CD4-positive, CD25-positive, alpha-beta regulatory T cell (primary cell): ENCODE measurements around the gene OR5H14. TPM values are rescaled to one million over a fixed set of nuclear protein-coding genes. Genes with fewer than 3 reads are reported as not detected.

Experiments used
- ATAC-seq, 2 donors: fragments of 150-1000 bp; cut with Tn5 transposase; one replicate each; pipeline ENCODE4 v1.10.0; 2021; ENCODE audit warnings: low read depth in 2 of 2, moderate number of reproducible peaks in 2 of 2, moderate library complexity in 1 of 2
- DNase-seq, 3 donors: peaks; one replicate each; pipeline versions ENCODE4 v3.0.0 to v3.0.0-alpha.2; 2012 to 2022; ENCODE audit warnings: mixed read lengths in 1 of 3
- H3K27ac ChIP-seq: one replicate; pipeline ENCODE4 v1.7.0; 2013; ENCODE audit warnings: mild to moderate bottlenecking, low read length; ENCODE audit not compliant: insufficient read depth, poor library complexity, severe bottlenecking
- H3K27me3 ChIP-seq: one replicate; pipeline ENCODE4 v1.7.0; 2013; ENCODE audit warnings: low read length; ENCODE audit not compliant: control insufficient read depth, insufficient read depth
- H3K36me3 ChIP-seq: one replicate; pipeline ENCODE4 v1.7.0; 2013; ENCODE audit warnings: mild to moderate bottlenecking, low read length, moderate library complexity; ENCODE audit not compliant: control insufficient read depth, insufficient read depth
- H3K4me1 ChIP-seq: 2 replicates; pipeline ENCODE4 v1.7.0; 2013; ENCODE audit warnings: mild to moderate bottlenecking, low read length; ENCODE audit not compliant: insufficient read depth, control insufficient read depth, poor library complexity, severe bottlenecking
- H3K4me3 ChIP-seq: one replicate; pipeline ENCODE4 v1.7.0; 2013; ENCODE audit warnings: low read depth, mild to moderate bottlenecking, low read length, moderate library complexity
- H3K9me3 ChIP-seq, 2 experiments: 1 replicate in 1 of 2; 2 replicates in 1 of 2; pipeline ENCODE4 v1.7.0; 2013; ENCODE audit warnings: low read length in 2 of 2, mild to moderate bottlenecking in 1 of 2, moderate library complexity in 1 of 2; ENCODE audit not compliant: control insufficient read depth in 2 of 2
- H3K27ac Mint-ChIP-seq, 3 donors: one replicate each; pipeline ENCODE4 v1.8.0; 2020 to 2022; ENCODE audit warnings: mild to moderate bottlenecking in 3 of 3, mixed read lengths in 3 of 3, moderate library complexity in 2 of 3
- H3K27me3 Mint-ChIP-seq: one replicate; pipeline ENCODE4 v1.8.0; 2022; ENCODE audit warnings: mild to moderate bottlenecking, mixed read lengths
- H3K36me3 Mint-ChIP-seq: one replicate; pipeline ENCODE4 v1.8.0; 2020; ENCODE audit warnings: mixed read lengths
- H3K4me1 Mint-ChIP-seq, 4 donors: one replicate each; pipeline ENCODE4 v1.8.0; 2020 to 2022; ENCODE audit warnings: mixed read lengths in 4 of 4, mild to moderate bottlenecking in 1 of 4
- H3K4me3 Mint-ChIP-seq, 4 donors: one replicate each; pipeline ENCODE4 v1.8.0; 2020 to 2022; ENCODE audit warnings: mild to moderate bottlenecking in 4 of 4, mixed read lengths in 4 of 4, moderate library complexity in 3 of 4
- H3K9me3 Mint-ChIP-seq, 7 donors: one replicate each; pipeline ENCODE4 v1.8.0; 2020 to 2022; ENCODE audit warnings: mixed read lengths in 7 of 7, mild to moderate bottlenecking in 3 of 7, moderate library complexity in 2 of 7
- polyA plus RNA-seq, 4 donors: library from polyadenylated mRNA; unstranded; fragments of 300-500 nt; fragmentation: Illumina TruSeq; gene quantifications; one replicate each; pipeline ENCODE4 v1.2.3, GENCODE V29; 2021
- total RNA-seq: library from RNA; stranded (reverse); gene quantifications from one replicate; pipeline ENCODE4 v1.2.3, GENCODE V29; 2022

OR5H14 gene
- not detected for total RNA-seq
- polyA plus RNA-seq = not detected

GRCh38 chr3:98147179-98147578 lies at the start of gene OR5H14:
Gene OR5H14 (plus strand): TSS chr3:98147479. CDS start chr3:98149386, 1,907 bp downstream.
- peaks cover 0 to 2% (median 0%) of the 10 kb centered on the region in 7 donors for H3K9me3 Mint-ChIP-seq
- Histone ChIP-seq H3K4me3 (no peak within 1 kb of the TSS), H3K9me3 (no peaks in the 10 kb centered on the region)

GRCh38 chr3:98099848-98100247 lies 47.4 kb upstream of the OR5H14 start:
- Mint-ChIP-seq H3K27me3 (no peaks in the 10 kb centered on the region), H3K27ac (no peak overlapping the region), H3K4me3 (no peak overlapping the region), H3K9me3 (peaks cover 0 to 3% (median 0%) of the 10 kb centered on the region in 7 donors), H3K4me1 (no peaks in the 10 kb centered on the region), H3K36me3 (no peaks in the 10 kb centered on the region)
- Histone ChIP-seq H3K27me3 (no peaks in the 10 kb centered on the region), H3K4me3 (no peak overlapping the region), H3K4me1 (no peaks in the 10 kb centered on the region), H3K9me3 (no peaks in the 10 kb centered on the region), H3K36me3 (no peaks in the 10 kb centered on the region), H3K27ac (no peak overlapping the region)
- ATAC-seq (no peak), DNase-seq (no peak)

More at GRCh38 chr3:98147179-98147578, at the start of gene OR5H14:
- Mint-ChIP-seq H3K4me3 (no peak within 1 kb of the TSS), H3K27me3 (no peaks in the 10 kb centered on the region), H3K27ac (no peak within 1 kb of the TSS), H3K36me3 (no peaks in the 10 kb centered on the region), H3K4me1 (no peaks in the 10 kb centered on the region)
- ATAC-seq = no peak
- Histone ChIP-seq H3K4me1 (no peaks in the 10 kb centered on the region), H3K27ac (no peak within 1 kb of the TSS), H3K27me3 (no peaks in the 10 kb centered on the region), H3K36me3 (no peaks in the 10 kb centered on the region)
- no peak for DNase-seq

GRCh38 chr3:98108162-98108561 lies 39.1 kb upstream of the OR5H14 start:
- H3K4me3 ChIP-seq = no peak overlapping the region
- H3K27ac ChIP-seq = no peak overlapping the region
- H3K4me1 ChIP-seq = no peaks in the 10 kb centered on the region
- no peak overlapping the region for H3K27ac Mint-ChIP-seq
- no peak for DNase-seq
- no peaks in the 10 kb centered on the region for H3K4me1 Mint-ChIP-seq
- peaks cover 2 to 4% of the 10 kb centered on the region in 2 experiments for H3K9me3 ChIP-seq
- H3K36me3 ChIP-seq = no peaks in the 10 kb centered on the region
- H3K9me3 Mint-ChIP-seq = peaks cover 0 to 6% (median 0%) of the 10 kb centered on the region in 7 donors
- H3K36me3 Mint-ChIP-seq = no peaks in the 10 kb centered on the region
- H3K27me3 Mint-ChIP-seq = peaks cover 7% of the 10 kb centered on the region
- no peaks in the 10 kb centered on the region for H3K27me3 ChIP-seq
- H3K4me3 Mint-ChIP-seq = no peak overlapping the region
- no peak for ATAC-seq

- ATAC-seq = no peak
- peaks cover 4 to 8% of the 10 kb centered on the region in 2 experiments for H3K9me3 ChIP-seq
- H3K4me3 ChIP-seq = no peak overlapping the region
- Mint-ChIP-seq H3K36me3 (no peaks in the 10 kb centered on the region), H3K4me3 (no peak overlapping the region), H3K9me3 (peaks cover 0 to 11% (median 0%) of the 10 kb centered on the region in 7 donors), H3K4me1 (no peaks in the 10 kb centered on the region), H3K27ac (no peak overlapping the region), H3K27me3 (peaks cover 7% of the 10 kb centered on the region)
- no peak for DNase-seq
- no peaks in the 10 kb centered on the region for H3K27me3 ChIP-seq
- H3K4me1 ChIP-seq = no peaks in the 10 kb centered on the region
- H3K27ac ChIP-seq = no peak overlapping the region
- H3K36me3 ChIP-seq = no peaks in the 10 kb centered on the region
Observed at GRCh38 chr3:98109807-98110549, 37.3 kb upstream of the OR5H14 start.

- Histone ChIP-seq H3K27me3 (no peaks in the 10 kb centered on the region), H3K4me3 (no peak overlapping the region), H3K9me3 (peaks cover 4 to 8% of the 10 kb centered on the region in 2 experiments), H3K36me3 (no peaks in the 10 kb centered on the region), H3K4me1 (no peaks in the 10 kb centered on the region), H3K27ac (no peak overlapping the region)
- H3K9me3 Mint-ChIP-seq = peaks cover 0 to 11% (median 0%) of the 10 kb centered on the region in 7 donors
- no peak for ATAC-seq
- H3K27ac Mint-ChIP-seq = no peak overlapping the region
- H3K4me3 Mint-ChIP-seq = no peak overlapping the region
- H3K4me1 Mint-ChIP-seq = no peaks in the 10 kb centered on the region
- no peaks in the 10 kb centered on the region for H3K36me3 Mint-ChIP-seq
- no peak for DNase-seq
- H3K27me3 Mint-ChIP-seq = peaks cover 7% of the 10 kb centered on the region
Observed at GRCh38 chr3:98110550-98110908, 36.8 kb upstream of the OR5H14 start.

- Mint-ChIP-seq H3K9me3 (peaks cover 0 to 14% (median 1%) of the 10 kb centered on the region in 7 donors), H3K36me3 (no peaks in the 10 kb centered on the region), H3K4me3 (no peak overlapping the region), H3K27ac (no peak overlapping the region), H3K4me1 (no peaks in the 10 kb centered on the region), H3K27me3 (peaks cover 9% of the 10 kb centered on the region)
- Histone ChIP-seq H3K4me3 (no peak overlapping the region), H3K27me3 (peaks cover 4% of the 10 kb centered on the region), H3K9me3 (peaks cover 4 to 8% of the 10 kb centered on the region in 2 experiments), H3K27ac (no peak overlapping the region), H3K4me1 (no peaks in the 10 kb centered on the region), H3K36me3 (no peaks in the 10 kb centered on the region)
- DNase-seq = no peak
- ATAC-seq = no peak
Observed at GRCh38 chr3:98114264-98114663, 33.0 kb upstream of the OR5H14 start.

- H3K9me3 ChIP-seq = peaks cover 4 to 8% of the 10 kb centered on the region in 2 experiments
- H3K27me3 ChIP-seq = peaks cover 4% of the 10 kb centered on the region
- H3K27ac ChIP-seq = no peak overlapping the region
- peaks cover 9% of the 10 kb centered on the region for H3K27me3 Mint-ChIP-seq
- H3K4me1 Mint-ChIP-seq = no peaks in the 10 kb centered on the region
- ATAC-seq (no peak), DNase-seq (no peak)
- no peak overlapping the region for H3K4me3 Mint-ChIP-seq
- no peaks in the 10 kb centered on the region for H3K36me3 ChIP-seq
- no peak overlapping the region for H3K4me3 ChIP-seq
- no peaks in the 10 kb centered on the region for H3K36me3 Mint-ChIP-seq
- no peak overlapping the region for H3K27ac Mint-ChIP-seq
- H3K9me3 Mint-ChIP-seq = peaks cover 0 to 12% (median 1%) of the 10 kb centered on the region in 7 donors
- no peaks in the 10 kb centered on the region for H3K4me1 ChIP-seq
Observed at GRCh38 chr3:98115717-98116116, 31.6 kb upstream of the OR5H14 start.

GRCh38 chr3:98130421-98130820 lies 16.9 kb upstream of the OR5H14 start, which contains the start of gene OR5H1:
Gene OR5H1 (plus strand): TSS chr3:98130721. CDS start chr3:98132698, 1,977 bp downstream.
- DNase-seq (no peak), ATAC-seq (no peak)
- Mint-ChIP-seq H3K4me3 (no peak within 1 kb of the TSS), H3K36me3 (no peaks in the 10 kb centered on the region), H3K27ac (no peak within 1 kb of the TSS), H3K27me3 (peaks cover 4% of the 10 kb centered on the region), H3K4me1 (no peaks in the 10 kb centered on the region), H3K9me3 (peaks cover 0 to 1% (median 0%) of the 10 kb centered on the region in 7 donors)
- no peaks in the 10 kb centered on the region for H3K9me3 ChIP-seq
- H3K27me3 ChIP-seq = no peaks in the 10 kb centered on the region
- H3K27ac ChIP-seq = no peak within 1 kb of the TSS
- no peaks in the 10 kb centered on the region for H3K36me3 ChIP-seq
- H3K4me1 ChIP-seq = no peaks in the 10 kb centered on the region
- H3K4me3 ChIP-seq = no peak within 1 kb of the TSS
